ENCODE results near the gene ARHGEF37. TPM values are rescaled to one million over a fixed set of nuclear protein-coding genes. Genes with fewer than 3 reads are reported as not detected.
"Not testable (repeated sequence)": the region's sequence is repeated elsewhere in the genome, so short reads cannot be mapped to it uniquely, and the experiment has no call there.

Gene ARHGEF37
- 1 to 10 TPM; 3.5 to 6.1 (median 4.5) TPM for polyA plus RNA-seq (ENCODE audit: insufficient read length in 10 of 10)
- long read RNA-seq, donor 1, result 0 reads
- long read RNA-seq, donor 2, partial matches to known transcripts, result 22 of 22 reads
- long read RNA-seq, donor 2, other reads (novel, unspliced or antisense), result 0 of 22 reads
- long read RNA-seq, donor 3, result 0 reads
- long read RNA-seq, donor 4, result 0 reads
- long read RNA-seq, donor 5, result 0 reads
- long read RNA-seq, donor 6, result 0 reads
- long read RNA-seq, donor 7, result 0 reads
- long read RNA-seq, donor 8, result 0 reads
- long read RNA-seq, donor 9, result 0 reads

- DNase-seq, result peak; percentile 51 to 89 (median 74)
These were observed at the start of gene ARHGEF37 for GRCh38 chr5:149581192-149581861. Gene ARHGEF37 (plus strand): TSS chr5:149581498. CDS start chr5:149597770, 16,272 bp downstream.

GRCh38 chr5:149532413-149532812, 48.9 kb upstream of the ARHGEF37 start:
- no peak for DNase-seq

GRCh38 chr5:149535787-149536186, 45.5 kb upstream of the ARHGEF37 start:
- DNase-seq, result not testable (repeated sequence)

- DNase-seq, result no peak
These were observed 43.8 kb upstream of the ARHGEF37 start for GRCh38 chr5:149537374-149537975.

GRCh38 chr5:149540089-149540488, 41.2 kb upstream of the ARHGEF37 start:
- no peak for DNase-seq

GRCh38 chr5:149541893-149542292, 39.4 kb upstream of the ARHGEF37 start:
- no peak for DNase-seq

- DNase-seq, result no peak
These were observed 37.8 kb upstream of the ARHGEF37 start for GRCh38 chr5:149543361-149544027.

- DNase-seq, result no peak
These were observed 37.3 kb upstream of the ARHGEF37 start for GRCh38 chr5:149544028-149544420.

GRCh38 chr5:149545327-149545726, 36.0 kb upstream of the ARHGEF37 start:
- no peak for DNase-seq

GRCh38 chr5:149546974-149547373, 34.3 kb upstream of the ARHGEF37 start:
- DNase-seq, result no peak

GRCh38 chr5:149549461-149550267, 31.6 kb upstream of the ARHGEF37 start:
- peak in 2 of 3 donors; percentile 43 to 77 for DNase-seq

- DNase-seq, result no peak
These were observed 31.1 kb upstream of the ARHGEF37 start for GRCh38 chr5:149550268-149550583.

GRCh38 chr5:149550594-149551226, 30.6 kb upstream of the ARHGEF37 start:
- DNase-seq, result peak in 1 of 3 donors; percentile 51

- peak; percentile 98 to 100 (median 100) for DNase-seq
These were observed 29.9 kb upstream of the ARHGEF37 start, which contains the start of gene CSNK1A1 for GRCh38 chr5:149551227-149552037. Gene CSNK1A1 (minus strand): TSS chr5:149551439. CDS start chr5:149550964, 475 bp downstream.

GRCh38 chr5:149552038-149552494, 29.2 kb upstream of the ARHGEF37 start:
- DNase-seq, result no peak

GRCh38 chr5:149552553-149553160, 28.6 kb upstream of the ARHGEF37 start:
- DNase-seq, result no peak

- no peak for DNase-seq
These were observed 21.6 kb upstream of the ARHGEF37 start for GRCh38 chr5:149559706-149560105.

GRCh38 chr5:149561848-149562247, 19.4 kb upstream of the ARHGEF37 start:
- peak; percentile 31 to 88 (median 59) for DNase-seq

GRCh38 chr5:149563466-149563865, 17.8 kb upstream of the ARHGEF37 start:
- DNase-seq, result no peak

Data from muscle of back (tissue), 13 donors.